Mesothelial cell of epicardium (in vitro differentiated cells): ENCODE measurements around the gene SMIM10. TPM values are rescaled to one million over a fixed set of nuclear protein-coding genes. Genes with fewer than 3 reads are reported as not detected.
"Not testable (repeated sequence)": the region's sequence is repeated elsewhere in the genome, so short reads cannot be mapped to it uniquely, and the experiment has no call there.

Experiments
- DNase-seq, 2 experiments: peaks; one replicate each; pipeline ENCODE4 v3.0.0; 2021; ENCODE audit warnings: low spot score in 2 of 2; ENCODE audit not compliant: unreplicated experiment in 2 of 2
- H3K27ac Mint-ChIP-seq: 2 replicates; pipeline ENCODE4 v1.8.0; 2021; ENCODE audit warnings: mixed read lengths
- H3K27me3 Mint-ChIP-seq: 2 replicates; pipeline ENCODE4 v1.8.0; 2021; ENCODE audit warnings: low read depth, mixed read lengths
- H3K36me3 Mint-ChIP-seq: 2 replicates; pipeline ENCODE4 v1.8.0; 2021; ENCODE audit warnings: mixed read lengths
- H3K4me1 Mint-ChIP-seq: 2 replicates; pipeline ENCODE4 v1.8.0; 2021; ENCODE audit warnings: mixed read lengths
- H3K4me3 Mint-ChIP-seq: 2 replicates; pipeline ENCODE4 v1.8.0; 2021; ENCODE audit warnings: mild to moderate bottlenecking, moderate library complexity, mixed read lengths
- H3K9me3 Mint-ChIP-seq: 2 replicates; pipeline ENCODE4 v1.8.0; 2021; ENCODE audit warnings: mixed read lengths
- total RNA-seq: library from RNA; stranded (reverse); gene quantifications from 3 replicates; pipeline ENCODE4 v1.2.1, GENCODE V29; 2021
- TF ChIP-seq, protein P1 (sequence below): fragments of 200-600 bp; sonication (generic); IDR thresholded peaks from one replicate; pipeline ENCODE4 v1.5.0; 2021; ENCODE audit warnings: antibody characterized with exemption; ENCODE audit not compliant: unreplicated experiment

The SMIM10 gene
- 3.0 to 4.0 TPM (median 3.7 TPM) in 3 replicates for total RNA-seq

GRCh38 chrX:134990801-134991481 lies at the start of gene SMIM10:
Gene SMIM10, plus strand, starts transcription at chrX:134990991. Its CDS starts 105 bp downstream, at chrX:134991096.
- TF ChIP-seq, protein P1, sequence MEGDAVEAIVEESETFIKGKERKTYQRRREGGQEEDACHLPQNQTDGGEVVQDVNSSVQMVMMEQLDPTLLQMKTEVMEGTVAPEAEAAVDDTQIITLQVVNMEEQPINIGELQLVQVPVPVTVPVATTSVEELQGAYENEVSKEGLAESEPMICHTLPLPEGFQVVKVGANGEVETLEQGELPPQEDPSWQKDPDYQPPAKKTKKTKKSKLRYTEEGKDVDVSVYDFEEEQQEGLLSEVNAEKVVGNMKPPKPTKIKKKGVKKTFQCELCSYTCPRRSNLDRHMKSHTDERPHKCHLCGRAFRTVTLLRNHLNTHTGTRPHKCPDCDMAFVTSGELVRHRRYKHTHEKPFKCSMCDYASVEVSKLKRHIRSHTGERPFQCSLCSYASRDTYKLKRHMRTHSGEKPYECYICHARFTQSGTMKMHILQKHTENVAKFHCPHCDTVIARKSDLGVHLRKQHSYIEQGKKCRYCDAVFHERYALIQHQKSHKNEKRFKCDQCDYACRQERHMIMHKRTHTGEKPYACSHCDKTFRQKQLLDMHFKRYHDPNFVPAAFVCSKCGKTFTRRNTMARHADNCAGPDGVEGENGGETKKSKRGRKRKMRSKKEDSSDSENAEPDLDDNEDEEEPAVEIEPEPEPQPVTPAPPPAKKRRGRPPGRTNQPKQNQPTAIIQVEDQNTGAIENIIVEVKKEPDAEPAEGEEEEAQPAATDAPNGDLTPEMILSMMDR, result no peak
- Mint-ChIP-seq H3K4me1 (peaks cover 21% of the 10 kb centered on the region), H3K9me3 (peaks cover 23% of the 10 kb centered on the region), H3K27me3 (no peaks in the 10 kb centered on the region), H3K4me3 (peak within 1 kb of the TSS; percentile 74), H3K36me3 (no peaks in the 10 kb centered on the region), H3K27ac (peak within 1 kb of the TSS; percentile 63)
- DNase-seq, result peak; percentile 23 to 57

- peaks cover 22% of the 10 kb centered on the region for H3K9me3 Mint-ChIP-seq
- not testable (repeated sequence) for DNase-seq, H3K36me3 Mint-ChIP-seq, H3K27me3 Mint-ChIP-seq, H3K27ac Mint-ChIP-seq, H3K4me3 Mint-ChIP-seq, H3K4me1 Mint-ChIP-seq
Measured at GRCh38 chrX:134946364-134946763, 44.4 kb upstream of the SMIM10 start.

- TF ChIP-seq, protein P1, result no peak
- Mint-ChIP-seq H3K27me3 (no peaks in the 10 kb centered on the region), H3K4me3 (no peak overlapping the region), H3K4me1 (peaks cover 8% of the 10 kb centered on the region), H3K27ac (peak overlapping the region; percentile 55), H3K9me3 (peaks cover 22% of the 10 kb centered on the region), H3K36me3 (no peaks in the 10 kb centered on the region)
- DNase-seq, result no peak
Measured at GRCh38 chrX:134948333-134949241, 42.2 kb upstream of the SMIM10 start.

DNA sequence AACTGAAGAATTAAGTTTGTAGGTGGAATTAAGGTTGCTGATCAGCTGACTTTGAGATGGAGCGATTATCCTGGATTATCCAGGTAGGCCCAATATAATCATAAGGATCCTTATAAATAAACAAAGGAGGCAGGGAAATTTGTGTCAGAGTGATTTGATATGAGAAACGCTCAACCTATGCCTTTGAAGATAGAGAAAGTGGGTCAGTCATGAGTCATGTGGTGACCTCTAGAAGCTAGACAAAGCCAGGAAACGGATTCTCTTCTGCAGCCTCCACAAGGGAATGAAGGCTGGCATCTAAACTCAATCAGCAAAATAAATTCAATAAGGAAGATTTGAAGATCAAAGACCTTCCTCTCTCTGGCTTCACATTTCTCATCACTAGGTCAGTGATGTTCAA lies 41.5 kb upstream of the SMIM10 start:
- no peak for DNase-seq
- Mint-ChIP-seq H3K4me3 (no peak overlapping the region), H3K27me3 (no peaks in the 10 kb centered on the region), H3K4me1 (peaks cover 8% of the 10 kb centered on the region), H3K27ac (peak overlapping the region; percentile 77), H3K36me3 (no peaks in the 10 kb centered on the region), H3K9me3 (peaks cover 16% of the 10 kb centered on the region)
- TF ChIP-seq, protein P1, result no peak

DNA sequence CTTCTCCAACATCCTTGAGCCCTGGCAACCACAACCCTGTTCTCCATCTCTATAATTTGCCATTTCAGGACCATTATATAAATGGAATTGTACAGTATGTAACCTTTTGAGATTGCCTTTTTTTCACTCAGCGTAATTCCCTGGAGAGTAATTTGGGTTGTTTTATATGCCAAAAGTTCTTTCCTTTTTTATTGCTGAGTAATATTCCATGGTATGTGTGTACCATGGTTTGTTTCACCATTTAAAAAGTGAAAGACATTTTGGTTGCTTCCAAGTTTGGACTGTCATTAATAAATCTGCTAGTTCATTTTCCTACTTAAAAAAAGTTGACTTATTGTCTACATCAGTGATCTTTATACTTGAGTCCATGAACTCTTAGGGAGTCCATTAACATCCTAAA lies 33.0 kb upstream of the SMIM10 start:
- TF ChIP-seq, protein P1, result no peak
- Mint-ChIP-seq H3K9me3 (peaks cover 6% of the 10 kb centered on the region), H3K36me3 (no peaks in the 10 kb centered on the region), H3K27me3 (no peaks in the 10 kb centered on the region), H3K4me3 (no peak overlapping the region), H3K4me1 (peaks cover under 1% of the 10 kb centered on the region), H3K27ac (no peak overlapping the region)
- no peak for DNase-seq

DNA sequence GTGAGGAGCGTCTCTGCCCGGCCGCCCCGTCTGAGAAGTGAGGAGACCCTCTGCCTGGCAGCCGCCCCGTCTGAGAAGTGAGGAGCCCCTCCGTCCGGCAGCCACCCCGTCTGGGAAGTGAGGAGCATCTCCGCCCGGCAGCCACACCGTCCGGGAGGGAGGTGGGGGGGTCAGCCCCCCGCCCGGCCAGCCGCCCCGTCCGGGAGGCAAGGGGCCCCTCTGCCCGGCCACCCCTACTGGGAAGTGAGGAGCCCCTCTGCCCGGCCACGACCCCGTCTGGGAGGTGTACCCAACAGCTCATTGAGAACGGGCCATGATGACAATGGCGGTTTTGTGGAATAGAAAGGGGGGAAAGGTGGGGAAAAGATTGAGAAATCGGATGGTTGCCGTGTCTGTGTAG lies 30.4 kb upstream of the SMIM10 start:
- DNase-seq, H3K4me1 Mint-ChIP-seq, H3K27ac Mint-ChIP-seq, H3K36me3 Mint-ChIP-seq, H3K4me3 Mint-ChIP-seq, H3K27me3 Mint-ChIP-seq: not testable (repeated sequence)
- peaks cover 11% of the 10 kb centered on the region for H3K9me3 Mint-ChIP-seq
